H1 (cell line): ENCODE results near the gene FOXRED1. TPM values are rescaled to one million over a fixed set of nuclear protein-coding genes. Genes with fewer than 3 reads are reported as not detected.

Source experiments
- CTCF ChIA-PET: fragments of 300-600 bp; sonication (Branson Sonifier 250); formaldehyde crosslinking; loops from one replicate; lab custom pipeline; 2021; ENCODE audit not compliant: partially characterized antibody; lab: Charles Lee
- POLR2A ChIA-PET: fragments of 300-600 bp; sonication (Branson Sonifier 250); formaldehyde crosslinking; loops from one replicate; lab custom pipeline; 2021; ENCODE audit warnings: inconsistent platforms; ENCODE audit not compliant: partially characterized antibody; lab: Charles Lee
- DNase-seq, 2 experiments: peaks; one replicate each; pipeline versions ENCODE4 v3.0.0 to v3.0.0-alpha.2; 2010 to 2022; ENCODE audit warnings: low spot score in 2 of 2, low read depth in 1 of 2, mixed read lengths in 1 of 2
- FAIRE-seq: peaks from 2 replicates; lab custom pipeline; 2011; peaks lifted over from hg19 to GRCh38; lab: Jason Lieb, UNC
- H2AFZ ChIP-seq: 2 replicates; pipeline ENCODE4 v1.8.1; 2012; ENCODE audit warnings: low read length, inconsistent platforms
- H2AK5ac ChIP-seq: 2 replicates; pipeline ENCODE4 v1.6.1; 2013; ENCODE audit warnings: low read depth, low read length
- H2BK120ac ChIP-seq: replicated peaks from 2 replicates; pipeline ENCODE3; 2013; ENCODE audit warnings: low read depth, low read length, inconsistent platforms
- H2BK12ac ChIP-seq: 2 replicates; pipeline ENCODE4 v1.6.1; 2013; ENCODE audit warnings: low read depth, low read length
- H2BK15ac ChIP-seq: 2 replicates; pipeline ENCODE4 v1.6.1; 2013; ENCODE audit warnings: low read length
- H2BK20ac ChIP-seq: 2 replicates; pipeline ENCODE4 v1.6.1; 2013; ENCODE audit warnings: low read length
- H2BK5ac ChIP-seq: 2 replicates; pipeline ENCODE4 v1.6.1; 2013; ENCODE audit warnings: low read depth, low read length
- H3K14ac ChIP-seq: 2 replicates; pipeline ENCODE4 v1.6.1; 2013; ENCODE audit warnings: inconsistent platforms; ENCODE audit not compliant: insufficient read length
- H3K18ac ChIP-seq: 2 replicates; pipeline ENCODE4 v1.6.1; 2013; ENCODE audit warnings: low read length; ENCODE audit errors: extremely low read depth
- H3K23ac ChIP-seq: 2 replicates; pipeline ENCODE4 v1.6.1; 2013; ENCODE audit warnings: inconsistent platforms; ENCODE audit not compliant: insufficient read length
- H3K23me2 ChIP-seq: 2 replicates; pipeline ENCODE4 v1.6.1; 2013; ENCODE audit warnings: low read depth, low read length
- H3K27ac ChIP-seq: 2 replicates; pipeline ENCODE4 v1.6.1; 2011; ENCODE audit warnings: low read depth, low read length, inconsistent platforms
- H3K27me3 ChIP-seq, 4 experiments: replicated peaks in 1 of 4; 1 replicate in 1 of 4; 2 replicates in 3 of 4; pipeline versions ENCODE4 v1.6.1 to v1.8.1; 2011 to 2013; ENCODE audit warnings: low read length in 3 of 4, mild to moderate bottlenecking in 3 of 4, inconsistent platforms in 2 of 4, mixed read lengths in 2 of 4, moderate library complexity in 1 of 4; ENCODE audit not compliant: control insufficient read depth in 3 of 4, insufficient read depth in 3 of 4; ENCODE audit errors: extremely low read depth in 1 of 4
- H3K36me3 ChIP-seq, 4 experiments: 2 replicates each; pipeline versions ENCODE4 v1.6.1 to v1.8.1; 2011 to 2013; ENCODE audit warnings: mild to moderate bottlenecking in 4 of 4, low read length in 3 of 4, moderate library complexity in 2 of 4, control low read depth in 1 of 4, inconsistent platforms in 1 of 4; ENCODE audit not compliant: insufficient read depth in 4 of 4, control insufficient read depth in 2 of 4
- H3K4ac ChIP-seq: replicated peaks from 2 replicates; pipeline ENCODE3; 2013; ENCODE audit warnings: low read length, low read depth, mixed read lengths, inconsistent platforms; ENCODE audit not compliant: insufficient read length
- H3K4me1 ChIP-seq, 4 experiments: replicated peaks in 1 of 4; 1 replicate in 1 of 4; 2 replicates in 3 of 4; pipeline versions ENCODE4 v1.6.1 to v1.8.1; 2011 to 2013; ENCODE audit warnings: low read length in 3 of 4, inconsistent platforms in 2 of 4, mixed read lengths in 1 of 4; ENCODE audit not compliant: insufficient read depth in 4 of 4, control insufficient read depth in 3 of 4
- H3K4me2 ChIP-seq, 2 experiments: 2 replicates each; pipeline versions ENCODE4 v1.6.1 to v1.8.1; 2011 to 2013; ENCODE audit warnings: low read depth in 2 of 2, low read length in 2 of 2, control low read depth in 1 of 2, inconsistent platforms in 1 of 2, mild to moderate bottlenecking in 1 of 2; ENCODE audit not compliant: insufficient read depth in 1 of 2
- H3K4me3 ChIP-seq, 4 experiments: fragments of 200-600, 300-600 bp in 1 of 4; sonication (generic), shearing (Covaris generic), sonication (Bioruptor Twin) in 1 of 4; 2 replicates each; pipeline versions ENCODE4 v1.5.1 to v1.8.1; 2011 to 2016; ENCODE audit warnings: low read length in 4 of 4, low read depth in 3 of 4, control low read depth in 2 of 4, inconsistent platforms in 2 of 4, mild to moderate bottlenecking in 2 of 4, mixed read lengths in 1 of 4, moderate library complexity in 1 of 4; ENCODE audit not compliant: insufficient read depth in 2 of 4; ENCODE audit errors: extremely low read depth in 1 of 4
- H3K56ac ChIP-seq: replicated peaks from 2 replicates; pipeline ENCODE3; 2013; ENCODE audit warnings: low read depth, mild to moderate bottlenecking, mixed read lengths, low read length, inconsistent platforms; ENCODE audit not compliant: insufficient read length
- H3K79me1 ChIP-seq: 2 replicates; pipeline ENCODE4 v1.6.1; 2013; ENCODE audit warnings: low read depth, low read length, control low read depth
- H3K79me2 ChIP-seq, 2 experiments: 2 replicates each; pipeline versions ENCODE4 v1.6.1 to v1.8.1; 2012 to 2013; ENCODE audit warnings: low read length in 2 of 2, mild to moderate bottlenecking in 2 of 2, inconsistent platforms in 1 of 2; ENCODE audit not compliant: insufficient read depth in 2 of 2, control insufficient read depth in 1 of 2
- H3K9ac ChIP-seq, 4 experiments: replicated peaks in 1 of 4; 1 replicate in 1 of 4; 2 replicates in 3 of 4; pipeline versions ENCODE4 v1.6.1 to v1.8.1; 2011 to 2013; ENCODE audit warnings: low read depth in 3 of 4, low read length in 3 of 4, control low read depth in 2 of 4, mild to moderate bottlenecking in 2 of 4, moderate library complexity in 2 of 4, inconsistent platforms in 1 of 4; ENCODE audit errors: extremely low read depth in 1 of 4
- H3K9me3 ChIP-seq, 2 experiments: 2 replicates each; pipeline versions ENCODE4 v1.6.1 to v1.8.1; 2012 to 2013; ENCODE audit warnings: mild to moderate bottlenecking in 2 of 2, moderate library complexity in 2 of 2, control low read depth in 1 of 2, inconsistent platforms in 1 of 2, low read depth in 1 of 2, low read length in 1 of 2, mixed read lengths in 1 of 2; ENCODE audit not compliant: insufficient read depth in 2 of 2
- H4K20me1 ChIP-seq, 2 experiments: replicated peaks in 1 of 2; 2 replicates each; pipeline versions ENCODE3 to v1.8.1; 2011 to 2013; ENCODE audit warnings: inconsistent platforms in 2 of 2, low read length in 2 of 2, mild to moderate bottlenecking in 1 of 2; ENCODE audit not compliant: insufficient read depth in 2 of 2, control insufficient read depth in 1 of 2
- H4K5ac ChIP-seq: 2 replicates; pipeline ENCODE4 v1.6.1; 2013; ENCODE audit warnings: low read length, low read depth, mixed read lengths, inconsistent platforms; ENCODE audit not compliant: insufficient read length
- H4K8ac ChIP-seq: 2 replicates; pipeline ENCODE4 v1.8.0; 2013; ENCODE audit warnings: mild to moderate bottlenecking, moderate library complexity, low read length, inconsistent platforms; ENCODE audit not compliant: insufficient read depth; ENCODE audit errors: extremely low read depth
- H4K91ac ChIP-seq: replicated peaks from 2 replicates; pipeline ENCODE3; 2013; ENCODE audit warnings: low read length, mixed read lengths, inconsistent platforms; ENCODE audit not compliant: insufficient read length
- BCL11A ChIP-seq, 2 experiments: IDR thresholded peaks; one replicate each; pipeline ENCODE4 v1.6.1; 2011; ENCODE audit warnings: low read depth in 2 of 2, low read length in 2 of 2, mild to moderate bottlenecking in 2 of 2
- CBX8 ChIP-seq: fragments of 300-800, 300-1000 bp; sonication (generic); IDR thresholded peaks from 2 replicates; pipeline ENCODE4 v1.7.1; 2016; ENCODE audit warnings: low read depth, low read length, borderline replicate concordance
- EGR1 ChIP-seq: IDR thresholded peaks from 2 replicates; pipeline ENCODE4 v1.6.1; 2011; ENCODE audit warnings: low read depth, low read length, borderline replicate concordance
- EP300 ChIP-seq, 2 experiments: IDR thresholded peaks; 1 replicate in 1 of 2; 2 replicates in 1 of 2; pipeline ENCODE4 v1.6.1; 2011 to 2012; ENCODE audit warnings: low read depth in 2 of 2, low read length in 2 of 2, mild to moderate bottlenecking in 2 of 2, borderline replicate concordance in 1 of 2, inconsistent platforms in 1 of 2, moderate library complexity in 1 of 2
- SP4 ChIP-seq: IDR thresholded peaks from 2 replicates; pipeline ENCODE4 v1.6.1; 2012; ENCODE audit warnings: low read length, inconsistent platforms
- TEAD4 ChIP-seq: IDR thresholded peaks from 2 replicates; pipeline ENCODE4 v1.6.1; 2012; ENCODE audit warnings: low read depth, low read length, inconsistent platforms, mixed read lengths
- WGBS, 2 experiments: shearing (Covaris generic) in 1 of 2; methylation state at CpG; one replicate each; pipeline versions ENCODE4 v1.1.6 to v1.1.7; 2013 to 2015; ENCODE audit warnings: low lambda C conversion rate in 2 of 2, mixed read lengths in 2 of 2, inconsistent platforms in 1 of 2, low coverage in 1 of 2, missing lambda C conversion rate in 1 of 2; ENCODE audit not compliant: insufficient replicate concordance in 2 of 2, insufficient coverage in 1 of 2, insufficient read length in 1 of 2; ENCODE audit errors: extremely low coverage in 1 of 2, missing lambda C conversion rate in 1 of 2; 5-methylcytosine and 5-hydroxymethylcytosine counted together
- polyA plus RNA-seq, 7 experiments: library from polyadenylated mRNA; depleted of rRNA in 3 of 7; stranded (reverse) in 5 of 7; unstranded in 2 of 7; fragments of >200 nt in 5 of 7; fragments of 200-250 nt in 2 of 7; gene quantifications; 1 replicate in 5 of 7; 2 replicates in 1 of 7; 4 replicates in 1 of 7; pipeline versions ENCODE4 v1.2.1 to v1.2.3, GENCODE V29; 2011 to 2013; ENCODE audit warnings: missing spikeins in 2 of 7, mixed read lengths in 2 of 7
- total RNA-seq: library from RNA; stranded (reverse); fragmentation: NEBNext Ultra II Directional; extraction: Animal tissue kit (Norgen Biotek cat#: 25700); gene quantifications from 2 replicates; pipeline ENCODE4 v1.2.1, GENCODE V29; 2021
- TF ChIP-seq, protein P1 (sequence below): IDR thresholded peaks from 2 replicates; pipeline ENCODE4 v1.6.1; 2012; ENCODE audit warnings: low read length, inconsistent platforms

Gene FOXRED1
- total and polyA plus RNA-seq, 2 of the 8 experiments (the other 6 are each of a cell fraction or from before 2014, with no cell fraction given): 48.8 to 99.4 TPM

DNA sequence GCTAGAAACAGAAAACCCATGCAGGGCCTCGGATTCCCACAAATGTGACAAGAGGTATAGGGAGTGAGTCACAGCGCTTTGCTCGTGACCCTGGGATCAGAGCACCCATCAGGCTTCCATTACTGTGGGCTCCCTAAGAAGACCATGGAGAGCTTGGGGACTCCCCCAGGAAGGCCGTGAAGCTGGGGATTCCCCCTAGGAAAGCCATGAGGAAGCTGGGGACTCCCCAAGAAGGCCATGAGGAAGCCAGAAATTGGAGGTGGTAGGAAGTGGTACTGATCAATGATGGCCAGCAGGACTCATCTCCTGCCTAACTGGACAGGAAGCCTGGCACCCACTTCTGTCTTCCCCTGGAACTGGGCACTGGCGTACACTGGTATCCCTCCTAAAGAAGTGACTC, 24.8 kb downstream of the FOXRED1 start:
- H4K8ac ChIP-seq: no peak overlapping the region
- no peak overlapping the region for H3K23ac ChIP-seq
- H2BK12ac ChIP-seq: no peak overlapping the region
- no peaks in the 10 kb centered on the region for H3K23me2 ChIP-seq
- no peak overlapping the region for H3K4me3 ChIP-seq
- H3K4me2 ChIP-seq: no peak overlapping the region
- H3K27me3 ChIP-seq: no peaks in the 10 kb centered on the region
- no peak overlapping the region for H2AK5ac ChIP-seq
- no peak overlapping the region for H2AFZ ChIP-seq
- peaks cover 0 to 9% of the 10 kb centered on the region in 2 experiments for H4K20me1 ChIP-seq
- H2BK15ac ChIP-seq: no peak overlapping the region
- H3K14ac ChIP-seq: no peak overlapping the region
- DNase-seq: no peak
- no peak for TF ChIP-seq BCL11A (IDR thresholded peaks at IDR 0.05; ENCODE audit: low read depth in 2 of 2, low read length in 2 of 2)
- no peak for TF ChIP-seq EGR1
- TF ChIP-seq TEAD4: no peak
- TF ChIP-seq CBX8: no peak
- TF ChIP-seq, protein P1, sequence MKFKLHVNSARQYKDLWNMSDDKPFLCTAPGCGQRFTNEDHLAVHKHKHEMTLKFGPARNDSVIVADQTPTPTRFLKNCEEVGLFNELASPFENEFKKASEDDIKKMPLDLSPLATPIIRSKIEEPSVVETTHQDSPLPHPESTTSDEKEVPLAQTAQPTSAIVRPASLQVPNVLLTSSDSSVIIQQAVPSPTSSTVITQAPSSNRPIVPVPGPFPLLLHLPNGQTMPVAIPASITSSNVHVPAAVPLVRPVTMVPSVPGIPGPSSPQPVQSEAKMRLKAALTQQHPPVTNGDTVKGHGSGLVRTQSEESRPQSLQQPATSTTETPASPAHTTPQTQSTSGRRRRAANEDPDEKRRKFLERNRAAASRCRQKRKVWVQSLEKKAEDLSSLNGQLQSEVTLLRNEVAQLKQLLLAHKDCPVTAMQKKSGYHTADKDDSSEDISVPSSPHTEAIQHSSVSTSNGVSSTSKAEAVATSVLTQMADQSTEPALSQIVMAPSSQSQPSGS: no peak
- no peak for TF ChIP-seq EP300 (IDR thresholded peaks at IDR 0.05; ENCODE audit: borderline replicate concordance in 1 of 2, low read depth in 2 of 2, low read length in 2 of 2)
- TF ChIP-seq SP4: no peak
- no peaks in the 10 kb centered on the region for H3K79me2 ChIP-seq
- no peak overlapping the region for H3K4ac ChIP-seq
- H3K36me3 ChIP-seq: peaks cover 2 to 8% (median 7%) of the 10 kb centered on the region in 4 experiments; a peak in 6 of 8 replicates
- H3K18ac ChIP-seq: no peak overlapping the region
- no peak overlapping the region for H2BK20ac ChIP-seq
- FAIRE-seq: no peak
- no peak overlapping the region for H2BK120ac ChIP-seq
- no peaks in the 10 kb centered on the region for H3K9me3 ChIP-seq
- H4K91ac ChIP-seq: no peak overlapping the region
- 97% methylated on average over 5 of the region's 5 CpGs; no CpG with 5 or more reads in 1 of the 2 experiments for WGBS, 2 experiments
- H4K5ac ChIP-seq: no peak overlapping the region
- no peak overlapping the region for H3K56ac ChIP-seq
- H3K9ac ChIP-seq: no peak overlapping the region
- no peaks in the 10 kb centered on the region for H3K4me1 ChIP-seq
- no peak overlapping the region for H3K27ac ChIP-seq
- ChIA-PET CTCF (interaction anchor here (0.9 to 1.8 kb wide), 3 partner anchors 11 to 113 kb away, joined by 3 to 9 read pairs (median 3); partner anchors contain the start of genes DCPS and TIRAP), POLR2A (interaction anchor here (1.0 to 2.7 kb wide), 5 partner anchors 10 to 25 kb away, joined by 3 to 24 read pairs (median 5); partner anchors contain the start of genes DCPS, FOXRED1 and SRPRA)
- no peak overlapping the region for H2BK5ac ChIP-seq
- no peaks in the 10 kb centered on the region for H3K79me1 ChIP-seq
